Keratinocyte (primary cell): ENCODE data around the gene NHSL2. TPM values are rescaled to one million over a fixed set of nuclear protein-coding genes. Genes with fewer than 3 reads are reported as not detected.

Experiments
- DNase-seq: peaks from one replicate; pipeline ENCODE4 v3.0.0-alpha.2; 2011; ENCODE audit warnings: low read depth, missing footprints, low spot score
- FAIRE-seq: peaks from 2 replicates; lab custom pipeline; 2011; peaks lifted over from hg19 to GRCh38; lab: Jason Lieb, UNC
- H2AFZ ChIP-seq: 2 replicates; pipeline ENCODE4 v1.6.0; 2012; ENCODE audit warnings: low read length, control low read depth, inconsistent platforms; ENCODE audit not compliant: control insufficient read depth
- H3K27ac ChIP-seq: 2 replicates; pipeline ENCODE4 v1.5.1; 2011; ENCODE audit warnings: low read length; ENCODE audit not compliant: control insufficient read depth, insufficient read depth
- H3K27me3 ChIP-seq: 3 replicates; pipeline ENCODE4 v1.6.0; 2011; ENCODE audit warnings: low read length; ENCODE audit not compliant: control insufficient read depth, insufficient read depth; ENCODE audit errors: extremely low read depth
- H3K36me3 ChIP-seq, 2 experiments: 2 replicates in 1 of 2; 3 replicates in 1 of 2; pipeline ENCODE4 v1.5.1; 2011; ENCODE audit warnings: low read length in 2 of 2, mild to moderate bottlenecking in 1 of 2; ENCODE audit not compliant: control insufficient read depth in 2 of 2, insufficient read depth in 2 of 2; ENCODE audit errors: extremely low read depth in 1 of 2
- H3K4me1 ChIP-seq: 3 replicates; pipeline ENCODE4 v1.5.1; 2011; ENCODE audit warnings: low read length; ENCODE audit not compliant: control insufficient read depth, insufficient read depth; ENCODE audit errors: extremely low read depth
- H3K4me2 ChIP-seq: 3 replicates; pipeline ENCODE4 v1.6.0; 2011; ENCODE audit warnings: low read depth, low read length; ENCODE audit not compliant: control insufficient read depth, insufficient read depth; ENCODE audit errors: extremely low read depth
- H3K4me3 ChIP-seq, 3 experiments: fragments of 200-600 bp in 1 of 3; sonication (generic) in 1 of 3; 2 replicates in 2 of 3; 3 replicates in 1 of 3; pipeline ENCODE4 v1.5.1; 2011 to 2016; ENCODE audit warnings: low read length in 3 of 3, mild to moderate bottlenecking in 3 of 3, control low read depth in 2 of 3, inconsistent platforms in 1 of 3, low read depth in 1 of 3, mixed read lengths in 1 of 3, mixed run types in 1 of 3, moderate library complexity in 1 of 3; ENCODE audit not compliant: control insufficient read depth in 2 of 3, insufficient read depth in 2 of 3; ENCODE audit errors: extremely low read depth in 1 of 3
- H3K79me2 ChIP-seq: 2 replicates; pipeline ENCODE4 v1.6.0; 2012; ENCODE audit warnings: low read length; ENCODE audit not compliant: control insufficient read depth, insufficient read depth
- H3K9ac ChIP-seq: 3 replicates; pipeline ENCODE4 v1.6.0; 2011; ENCODE audit warnings: low read length; ENCODE audit not compliant: control insufficient read depth, insufficient read depth; ENCODE audit errors: extremely low read depth
- H3K9me1 ChIP-seq: 3 replicates; pipeline ENCODE4 v1.6.0; 2011; ENCODE audit warnings: low read length; ENCODE audit not compliant: control insufficient read depth, insufficient read depth; ENCODE audit errors: extremely low read depth
- H3K9me3 ChIP-seq: 2 replicates; pipeline ENCODE4 v1.5.1; 2012; ENCODE audit warnings: low read depth, low read length; ENCODE audit not compliant: control insufficient read depth
- H4K20me1 ChIP-seq: 3 replicates; pipeline ENCODE4 v1.6.0; 2011; ENCODE audit warnings: low read length; ENCODE audit not compliant: control insufficient read depth, insufficient read depth; ENCODE audit errors: extremely low read depth
- EZH2 ChIP-seq: IDR thresholded peaks from one replicate; pipeline ENCODE4 v1.6.1; 2012; ENCODE audit warnings: inconsistent platforms, mild to moderate bottlenecking, low read length, moderate library complexity
- dilution Hi-C: fragments of 300-500 bp; cut with MboI; formaldehyde crosslinking; loops from one replicate; pipeline ENCODE4 v1.7.0; 2020; ENCODE audit warnings: low sequenced_read_pairs; ENCODE audit not compliant: extremely low pct_ligation_motif_present
- polyA plus RNA-seq, 5 experiments: library from polyadenylated mRNA; depleted of rRNA in 3 of 5; stranded (reverse) in 3 of 5; stranded (forward) in 1 of 5; unstranded in 1 of 5; fragments of >200 nt; gene quantifications; 1 replicate in 1 of 5; 2 replicates in 3 of 5; 3 replicates in 1 of 5; pipeline versions ENCODE4 v1.2.1 to v1.2.3, GENCODE V29; 2011 to 2012; ENCODE audit warnings: missing spikeins in 2 of 5, low read depth in 1 of 5, low replicate concordance in 1 of 5
- TF ChIP-seq, protein P1 (sequence below), 3 experiments: IDR thresholded peaks in 1 of 3; conservative IDR thresholded peaks in 1 of 3; optimal IDR thresholded peaks in 1 of 3; 2 replicates in 2 of 3; 3 replicates in 1 of 3; pipeline versions ENCODE3 to v1.5.1; 2011; ENCODE audit warnings: low read length in 3 of 3, mild to moderate bottlenecking in 3 of 3, moderate library complexity in 2 of 3, control low read depth in 1 of 3, inconsistent platforms in 1 of 3; ENCODE audit not compliant: insufficient read depth in 2 of 3; ENCODE audit errors: extremely low read depth in 1 of 3

Gene NHSL2
- polyA plus RNA-seq, 1 donor (not counting 4 experiments of a cell fraction or from before 2014, with no cell fraction given): 0.04 TPM

DNA sequence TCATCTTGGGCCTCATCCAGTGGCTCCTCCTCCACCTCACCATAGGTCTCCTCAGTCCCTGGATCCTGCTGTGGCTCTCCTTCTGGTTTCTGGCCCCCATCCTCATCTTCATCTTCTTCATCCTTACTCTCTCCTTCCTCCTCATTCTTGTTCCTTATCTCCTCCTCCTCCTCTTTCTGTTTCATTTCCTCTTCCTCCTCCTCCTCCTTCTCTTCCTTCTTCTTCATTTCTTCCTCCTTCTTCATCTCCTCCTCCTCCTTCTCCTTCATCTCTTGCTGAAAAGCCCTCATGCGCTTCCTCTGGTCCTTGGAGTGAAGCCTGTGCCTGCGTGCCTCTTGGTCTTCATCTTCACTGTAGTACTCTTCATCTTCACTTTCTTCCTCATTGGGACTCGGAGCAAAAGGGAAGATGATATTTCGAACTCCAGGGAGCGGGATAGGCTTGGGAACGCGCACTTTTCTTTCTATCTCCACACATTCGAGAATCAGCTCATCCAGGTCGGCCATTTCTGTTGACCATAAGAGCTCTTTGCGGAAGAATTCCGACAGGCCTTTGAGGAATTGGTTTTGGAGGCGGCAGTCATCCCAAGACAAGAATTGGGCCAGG is 219.6 kb downstream of the NHSL2 start:
- no peak overlapping the region for H3K4me2 ChIP-seq
- peaks cover 67% of the 10 kb centered on the region for H3K27me3 ChIP-seq
- H3K9ac ChIP-seq: no peak overlapping the region
- no peak overlapping the region for H2AFZ ChIP-seq
- no peaks in the 10 kb centered on the region for H3K9me1 ChIP-seq
- H3K27ac ChIP-seq: no peak overlapping the region
- no peak overlapping the region for H3K4me3 ChIP-seq
- no peaks in the 10 kb centered on the region for H3K36me3 ChIP-seq
- H4K20me1 ChIP-seq: no peaks in the 10 kb centered on the region
- DNase-seq: no peak
- H3K4me1 ChIP-seq: peaks cover 9% of the 10 kb centered on the region
- no peak for TF ChIP-seq EZH2
- TF ChIP-seq, protein P1, sequence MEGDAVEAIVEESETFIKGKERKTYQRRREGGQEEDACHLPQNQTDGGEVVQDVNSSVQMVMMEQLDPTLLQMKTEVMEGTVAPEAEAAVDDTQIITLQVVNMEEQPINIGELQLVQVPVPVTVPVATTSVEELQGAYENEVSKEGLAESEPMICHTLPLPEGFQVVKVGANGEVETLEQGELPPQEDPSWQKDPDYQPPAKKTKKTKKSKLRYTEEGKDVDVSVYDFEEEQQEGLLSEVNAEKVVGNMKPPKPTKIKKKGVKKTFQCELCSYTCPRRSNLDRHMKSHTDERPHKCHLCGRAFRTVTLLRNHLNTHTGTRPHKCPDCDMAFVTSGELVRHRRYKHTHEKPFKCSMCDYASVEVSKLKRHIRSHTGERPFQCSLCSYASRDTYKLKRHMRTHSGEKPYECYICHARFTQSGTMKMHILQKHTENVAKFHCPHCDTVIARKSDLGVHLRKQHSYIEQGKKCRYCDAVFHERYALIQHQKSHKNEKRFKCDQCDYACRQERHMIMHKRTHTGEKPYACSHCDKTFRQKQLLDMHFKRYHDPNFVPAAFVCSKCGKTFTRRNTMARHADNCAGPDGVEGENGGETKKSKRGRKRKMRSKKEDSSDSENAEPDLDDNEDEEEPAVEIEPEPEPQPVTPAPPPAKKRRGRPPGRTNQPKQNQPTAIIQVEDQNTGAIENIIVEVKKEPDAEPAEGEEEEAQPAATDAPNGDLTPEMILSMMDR (optimal IDR thresholded peaks at IDR 0.05 in 1 of 3, IDR thresholded peaks at IDR 0.05 in 1 of 3, conservative IDR thresholded peaks at IDR 0.05 in 1 of 3; ENCODE audit: extremely low read depth in 1 of 3, insufficient read depth in 2 of 3, low read length in 3 of 3): no peak
- no peak for FAIRE-seq
- H3K79me2 ChIP-seq: no peaks in the 10 kb centered on the region
- dilution Hi-C loops: no loop called here
- no peaks in the 10 kb centered on the region for H3K9me3 ChIP-seq

- no peak overlapping the region for H3K9ac ChIP-seq
- H3K4me2 ChIP-seq: no peak overlapping the region
- DNase-seq (no peak), FAIRE-seq (no peak)
- dilution Hi-C loops: no loop called here
- H3K4me1 ChIP-seq: peaks cover 9% of the 10 kb centered on the region
- no peak overlapping the region for H3K4me3 ChIP-seq
- no peaks in the 10 kb centered on the region for H4K20me1 ChIP-seq
- no peaks in the 10 kb centered on the region for H3K9me3 ChIP-seq
- TF ChIP-seq, protein P1 (optimal IDR thresholded peaks at IDR 0.05 in 1 of 3, IDR thresholded peaks at IDR 0.05 in 1 of 3, conservative IDR thresholded peaks at IDR 0.05 in 1 of 3; ENCODE audit: extremely low read depth in 1 of 3, insufficient read depth in 2 of 3, low read length in 3 of 3): no peak
- no peak for TF ChIP-seq EZH2
- H3K36me3 ChIP-seq: no peaks in the 10 kb centered on the region
- no peak overlapping the region for H3K27ac ChIP-seq
- H3K27me3 ChIP-seq: peaks cover 72% of the 10 kb centered on the region
- no peak overlapping the region for H2AFZ ChIP-seq
- no peaks in the 10 kb centered on the region for H3K79me2 ChIP-seq
- H3K9me1 ChIP-seq: no peaks in the 10 kb centered on the region
These were observed 220.2 kb downstream of the NHSL2 start for GRCh38 chrX:72130762-72131250.
